Fibroblast of the aortic adventitia (primary cell): ENCODE results near the gene CCDC57. TPM values are rescaled to one million over a fixed set of nuclear protein-coding genes. Genes with fewer than 3 reads are reported as not detected.

Experiments used
- DNase-seq: peaks from one replicate; pipeline ENCODE4 v3.0.0-alpha.2; 2010; ENCODE audit warnings: low read depth
- H3K4me3 ChIP-seq: 2 replicates; pipeline ENCODE4 v1.5.1; 2011; ENCODE audit warnings: low read depth, mild to moderate bottlenecking, control low read depth, low read length, moderate library complexity
- CTCF ChIP-seq: IDR thresholded peaks from 2 replicates; pipeline ENCODE4 v1.5.1; 2011; ENCODE audit warnings: mild to moderate bottlenecking, low read length, control low read depth, inconsistent platforms; ENCODE audit not compliant: insufficient read depth
- total RNA-seq: library from RNA; depleted of rRNA; stranded (reverse); fragments of >200 nt; gene quantifications from 2 replicates; pipeline ENCODE4 v1.2.3, GENCODE V29; 2012; ENCODE audit warnings: low replicate concordance

The CCDC57 gene
- total RNA-seq, 1 donor = 15.2 TPM

- no peak overlapping the region for H3K4me3 ChIP-seq
- no peak for DNase-seq
- TF ChIP-seq CTCF = no peak
Observed at GRCh38 chr17:82100502-82101298, 111.9 kb downstream of the CCDC57 start.

GRCh38 chr17:82098939-82099763, 113.5 kb downstream of the CCDC57 start:
- peak overlapping the region; percentile 65 for H3K4me3 ChIP-seq
- no peak for DNase-seq
- no peak for TF ChIP-seq CTCF

- peak; percentile 60 for TF ChIP-seq CTCF
- peak; percentile 93 for DNase-seq
- H3K4me3 ChIP-seq = peak within 1 kb of the TSS; percentile 74
Observed at GRCh38 chr17:82098169-82098938, 114.3 kb downstream of the CCDC57 start, which contains the start of gene FASN. TSS of gene FASN (minus strand) at chr17:82098236. CDS start at chr17:82096445, 1,791 bp downstream.

- DNase-seq = no peak
- peak overlapping the region; percentile 74 for H3K4me3 ChIP-seq
- TF ChIP-seq CTCF = no peak
Observed at GRCh38 chr17:82097919-82098168, 114.8 kb downstream of the CCDC57 start.

- DNase-seq = peak; percentile 28
Observed at GRCh38 chr17:82097184-82097918, 115.3 kb downstream of the CCDC57 start.

More at GRCh38 chr17:82097184-82097918, 115.3 kb downstream of the CCDC57 start:
- no peak for TF ChIP-seq CTCF
- peak overlapping the region; percentile 74 for H3K4me3 ChIP-seq
